Omental fat pad (tissue), 4 donors: ENCODE data around the gene PCF11. TPM values are rescaled to one million over a fixed set of nuclear protein-coding genes. Genes with fewer than 3 reads are reported as not detected.
"Not testable (repeated sequence)": the region's sequence is repeated elsewhere in the genome, so short reads cannot be mapped to it uniquely, and the experiment has no call there.

ENCODE experiments used
- ATAC-seq: fragments of 150-250 bp; one replicate; pipeline ENCODE4 v1.9.1; 2016; ENCODE audit warnings: mild to moderate bottlenecking, moderate library complexity; ENCODE audit not compliant: low FRiP score
- DNase-seq: peaks from one replicate; pipeline ENCODE4 v3.0.0-alpha.2; 2019; ENCODE audit warnings: low spot score
- CTCF ChIP-seq, 3 donors: fragments of 450-650 bp; IDR thresholded peaks; one replicate each; pipeline ENCODE4 v1.5.1; 2016 to 2017; ENCODE audit warnings: antibody characterized with exemption in 3 of 3, mild to moderate bottlenecking in 3 of 3, moderate library complexity in 2 of 3
- total RNA-seq, 4 donors: library from RNA; depleted of rRNA; stranded (reverse); fragments of >200 nt; gene quantifications; one replicate each; pipeline ENCODE4 v1.1.0, GENCODE V29; 2016

Gene PCF11
- total RNA-seq, 4 donors from 2014 or later: 67.2 to 120 (median 96.5) TPM

- ATAC-seq: no peak
- DNase-seq: no peak
- no peak for TF ChIP-seq CTCF (IDR thresholded peaks at IDR 0.05)
Measured at GRCh38 chr11:83206221-83206620, 49.3 kb downstream of the PCF11 start.

GRCh38 chr11:83206771-83207382 is 49.9 kb downstream of the PCF11 start:
- DNase-seq, ATAC-seq: not testable (repeated sequence)

- ATAC-seq: no peak
- no peak for TF ChIP-seq CTCF (IDR thresholded peaks at IDR 0.05)
Measured at GRCh38 chr11:83219095-83219494, 62.2 kb downstream of the PCF11 start.

GRCh38 chr11:83220260-83220659 is 63.3 kb downstream of the PCF11 start:
- DNase-seq (no peak), ATAC-seq (no peak)
- TF ChIP-seq CTCF (IDR thresholded peaks at IDR 0.05): no peak

More at GRCh38 chr11:83219095-83219494, 62.2 kb downstream of the PCF11 start:
- DNase-seq: no peak

- TF ChIP-seq CTCF (IDR thresholded peaks at IDR 0.05): no peak
- ATAC-seq (no peak), DNase-seq (no peak)
Measured at GRCh38 chr11:83221694-83222093, 64.8 kb downstream of the PCF11 start.

GRCh38 chr11:83222499-83222898 is 65.6 kb downstream of the PCF11 start:
- ATAC-seq (no peak), DNase-seq (no peak)
- no peak for TF ChIP-seq CTCF (IDR thresholded peaks at IDR 0.05)

GRCh38 chr11:83223457-83223856 is 66.5 kb downstream of the PCF11 start:
- ATAC-seq (no peak), DNase-seq (no peak)

More at GRCh38 chr11:83223457-83223856, 66.5 kb downstream of the PCF11 start:
- TF ChIP-seq CTCF (IDR thresholded peaks at IDR 0.05): no peak
